ENCODE results near the gene SLFN12. TPM values are rescaled to one million over a fixed set of nuclear protein-coding genes. Genes with fewer than 3 reads are reported as not detected.
A peak's percentile ranks its signal among the peaks of the same experiment; 100 is the strongest.

Gene SLFN12
- total and polyA plus RNA-seq, 10 of the 15 experiments (the other 5 are each of a cell fraction or from before 2014, with no cell fraction given) = 8.7 to 18.5 (median 13.4) TPM

GRCh38 chr17:35449371-35449931 lies 17.2 kb upstream of the SLFN12 start:
- ChIA-PET CTCF (interaction anchor here (1.1 to 2.7 kb wide), 4 partner anchors 84 to 112 kb away, joined by 5 to 24 read pairs (median 6); no protein-coding TSS in a partner anchor), SMC1A (ENCODE audit: uncharacterized antibody, unreplicated experiment) (interaction anchor here (1.4 to 3.2 kb wide), 5 partner anchors 20 to 137 kb away, joined by 4 to 23 read pairs (median 18); no protein-coding TSS in a partner anchor), RAD21 (ENCODE audit: unreplicated experiment) (interaction anchor here (1.3 to 3.1 kb wide), 5 partner anchors 39 to 93 kb away, joined by 4 to 28 read pairs (median 12); partner anchors contain the start of gene SLFN12L), POLR2A (interaction anchor here (0.7 to 2.5 kb wide), 7 partner anchors 16 to 488 kb away, joined by 3 to 20 read pairs (median 6); partner anchors contain the start of genes PEX12 and SLFN12L)
- Histone ChIP-seq H3K4me3 (peak overlapping the region; percentile 81), H3K36me3 (ENCODE audit: control insufficient read depth in 2 of 2, insufficient read depth in 2 of 2, low read length in 1 of 2) (peaks cover 0 to 9% of the 10 kb centered on the region in 2 experiments; a peak in 2 of 4 replicates), H3K27me3 (replicated peaks in 1 of 2; ENCODE audit: control insufficient read depth in 2 of 2, insufficient read depth in 2 of 2, low read length in 1 of 2) (no peaks in the 10 kb centered on the region), H4K20me1 (ENCODE audit: control insufficient read depth, insufficient read depth) (no peaks in the 10 kb centered on the region), H3K9ac (ENCODE audit: control insufficient read depth, insufficient read depth, low read length) (peak overlapping the region; percentile 97), H3K9me3 (replicated peaks; ENCODE audit: control insufficient read depth, insufficient read depth, low read length) (no peaks in the 10 kb centered on the region), H3K27ac (ENCODE audit: control insufficient read depth, insufficient read depth) (peak overlapping the region; percentile 99), H2AFZ (ENCODE audit: control insufficient read depth, low read depth, low read length) (peak overlapping the region; percentile 90), H3K79me2 (ENCODE audit: control insufficient read depth, insufficient read depth, low read length) (peaks cover 15% of the 10 kb centered on the region), H3K4me1 (ENCODE audit: control insufficient read depth, insufficient read depth, low read length) (peaks cover 3% of the 10 kb centered on the region), H3K4me2 (ENCODE audit: control insufficient read depth, insufficient read depth) (peak overlapping the region; percentile 99)
- in situ Hi-C loops (cut with MboI) = no loop called here
- FAIRE-seq = no peak
- WGBS (ENCODE audit: insufficient coverage, insufficient replicate concordance, low lambda C conversion rate, missing lambda C conversion rate) = 2% methylated on average over 33 of the region's 36 CpGs
- BruUV-seq (replicated peaks) = no TSS peak
- intact Hi-C loops (cut with micrococcal nuclease; ENCODE audit: unreplicated experiment) = loop anchor here (2.0 to 5.0 kb wide), 4 partner anchors 39 to 207 kb away; partner anchors contain the start of genes SLFN12L and SLFN5
- no peak for DNase-seq (ENCODE audit: low read depth, low spot score)
- ATAC-seq = peak; percentile 78
- TF ChIP-seq RELA (IDR thresholded peaks at IDR 0.05; ENCODE audit: borderline replicate concordance, partially characterized antibody) (peak; percentile 17), CBFB (IDR thresholded peaks at IDR 0.05; ENCODE audit: low read depth) (no peak), ELK1 (IDR thresholded peaks at IDR 0.05; ENCODE audit: low read depth, low read length) (no peak), YY1 (IDR thresholded peaks at IDR 0.05; ENCODE audit: low read depth, low read length) (0 out of 2 replicates have a peak, but pooled peaks have one; percentile 4), SKIL (IDR thresholded peaks at IDR 0.05; ENCODE audit: low read depth, poor library complexity, severe bottlenecking) (no peak), PAX5 (IDR thresholded peaks at IDR 0.05; ENCODE audit: borderline replicate concordance, low read depth, low read length) (peak; percentile 73), SP1 (IDR thresholded peaks at IDR 0.05; ENCODE audit: low read depth, low read length) (peak; percentile 23), SMC3 (IDR thresholded peaks at IDR 0.05; ENCODE audit: borderline replicate concordance, low read length) (no peak), NBN (IDR thresholded peaks at IDR 0.05) (peak; percentile 42; the same call in 1 of the 2 replicates), NFYA (IDR thresholded peaks at IDR 0.05; ENCODE audit: borderline replicate concordance, low read depth, low read length) (no peak), SRF (IDR thresholded peaks at IDR 0.05; ENCODE audit: low read depth in 2 of 2, low read length in 2 of 2) (no peak), MTA2 (IDR thresholded peaks at IDR 0.05; ENCODE audit: low read depth) (peak; percentile 88), NKRF (conservative IDR thresholded peaks at IDR 0.05) (0 out of 2 replicates have a peak, but pooled peaks have one; percentile 55), ATF7 (IDR thresholded peaks at IDR 0.05; ENCODE audit: low read depth) (peak; percentile 53; the same call in 1 of the 2 replicates), POLR2AphosphoS5 (IDR thresholded peaks at IDR 0.05; ENCODE audit: low read length) (no peak; the same call in 1 of the 2 replicates), DPF2 (IDR thresholded peaks at IDR 0.05) (peak; percentile 85), ASH2L (IDR thresholded peaks at IDR 0.05; ENCODE audit: borderline replicate concordance, low read depth) (no peak), PKNOX1 (IDR thresholded peaks at IDR 0.05) (no peak)
